Memory B cell (primary cell): ENCODE data around the gene LRRC32.

Experiments used
- ATAC-seq: fragments of 150-1000 bp; cut with Tn5 transposase; 2 replicates; pipeline ENCODE4 v1.10.0; 2021; ENCODE audit warnings: low read depth, mild to moderate bottlenecking, moderate library complexity
- DNase-seq, 2 donors: peaks; one replicate each; pipeline ENCODE4 v3.0.0; 2022; ENCODE audit warnings: low spot score in 2 of 2
- H3K27ac Mint-ChIP-seq: one replicate; pipeline ENCODE4 v1.8.0; 2022; ENCODE audit warnings: mild to moderate bottlenecking, moderate library complexity, mixed read lengths
- H3K27me3 Mint-ChIP-seq: one replicate; pipeline ENCODE4 v1.8.0; 2022; ENCODE audit warnings: mixed read lengths
- H3K36me3 Mint-ChIP-seq: one replicate; pipeline ENCODE4 v1.8.0; 2022; ENCODE audit warnings: mild to moderate bottlenecking, mixed read lengths
- H3K4me1 Mint-ChIP-seq: one replicate; pipeline ENCODE4 v1.8.0; 2022; ENCODE audit warnings: mixed read lengths
- H3K4me3 Mint-ChIP-seq: one replicate; pipeline ENCODE4 v1.8.0; 2022; ENCODE audit warnings: mild to moderate bottlenecking, moderate library complexity, mixed read lengths
- H3K9me3 Mint-ChIP-seq: one replicate; pipeline ENCODE4 v1.8.0; 2022; ENCODE audit warnings: mixed read lengths

Gene LRRC32

GRCh38 chr11:76692956-76693355, 22.4 kb upstream of the LRRC32 start:
- ATAC-seq: no peak
- no peak for DNase-seq
- Mint-ChIP-seq H3K27me3 (peaks cover 22% of the 10 kb centered on the region), H3K9me3 (no peaks in the 10 kb centered on the region), H3K4me3 (no peak overlapping the region), H3K4me1 (peaks cover 2% of the 10 kb centered on the region), H3K36me3 (no peaks in the 10 kb centered on the region), H3K27ac (no peak overlapping the region)

GRCh38 chr11:76691655-76692054, 21.1 kb upstream of the LRRC32 start:
- ATAC-seq (no peak), DNase-seq (no peak)
- H3K36me3 Mint-ChIP-seq: no peaks in the 10 kb centered on the region
- peaks cover 18% of the 10 kb centered on the region for H3K27me3 Mint-ChIP-seq
- no peak overlapping the region for H3K27ac Mint-ChIP-seq
- no peaks in the 10 kb centered on the region for H3K9me3 Mint-ChIP-seq
- H3K4me3 Mint-ChIP-seq: no peak overlapping the region
- H3K4me1 Mint-ChIP-seq: peaks cover 10% of the 10 kb centered on the region

- Mint-ChIP-seq H3K4me1 (peaks cover 19% of the 10 kb centered on the region), H3K36me3 (no peaks in the 10 kb centered on the region), H3K4me3 (no peak overlapping the region), H3K9me3 (no peaks in the 10 kb centered on the region), H3K27ac (no peak overlapping the region), H3K27me3 (peaks cover 17% of the 10 kb centered on the region)
- DNase-seq: no peak
- ATAC-seq: no peak
Measured at GRCh38 chr11:76690736-76691135, 20.2 kb upstream of the LRRC32 start.

GRCh38 chr11:76689313-76690260, 19.0 kb upstream of the LRRC32 start:
- Mint-ChIP-seq H3K4me1 (peaks cover 19% of the 10 kb centered on the region), H3K27ac (no peak overlapping the region), H3K36me3 (peaks cover 1% of the 10 kb centered on the region), H3K9me3 (no peaks in the 10 kb centered on the region), H3K27me3 (peaks cover 21% of the 10 kb centered on the region), H3K4me3 (no peak overlapping the region)
- ATAC-seq: no peak
- DNase-seq: no peak

- Mint-ChIP-seq H3K9me3 (no peaks in the 10 kb centered on the region), H3K36me3 (peaks cover 1% of the 10 kb centered on the region), H3K27me3 (peaks cover 27% of the 10 kb centered on the region), H3K4me1 (peaks cover 21% of the 10 kb centered on the region), H3K27ac (no peak overlapping the region), H3K4me3 (no peak overlapping the region)
- ATAC-seq: no peak
- DNase-seq: no peak
Measured at GRCh38 chr11:76688146-76688545, 17.6 kb upstream of the LRRC32 start.

- H3K36me3 Mint-ChIP-seq: peaks cover 1% of the 10 kb centered on the region
- no peak for DNase-seq
- peak overlapping the region; percentile 79 for H3K4me3 Mint-ChIP-seq
- H3K9me3 Mint-ChIP-seq: no peaks in the 10 kb centered on the region
- peak; percentile 83 for ATAC-seq
- peaks cover 24% of the 10 kb centered on the region for H3K4me1 Mint-ChIP-seq
- peaks cover 29% of the 10 kb centered on the region for H3K27me3 Mint-ChIP-seq
- H3K27ac Mint-ChIP-seq: no peak overlapping the region
Measured at GRCh38 chr11:76686261-76687079, 15.9 kb upstream of the LRRC32 start.

- Mint-ChIP-seq H3K4me3 (peak overlapping the region; percentile 79), H3K27me3 (peaks cover 30% of the 10 kb centered on the region), H3K27ac (no peak overlapping the region), H3K9me3 (no peaks in the 10 kb centered on the region), H3K4me1 (peaks cover 25% of the 10 kb centered on the region), H3K36me3 (peaks cover 1% of the 10 kb centered on the region)
- no peak for ATAC-seq
- DNase-seq: no peak
Measured at GRCh38 chr11:76685831-76686230, 15.3 kb upstream of the LRRC32 start.

- Mint-ChIP-seq H3K36me3 (peaks cover 1% of the 10 kb centered on the region), H3K9me3 (no peaks in the 10 kb centered on the region), H3K4me1 (peaks cover 25% of the 10 kb centered on the region), H3K27ac (no peak overlapping the region), H3K27me3 (peaks cover 30% of the 10 kb centered on the region), H3K4me3 (no peak overlapping the region)
- DNase-seq (no peak), ATAC-seq (no peak)
Measured at GRCh38 chr11:76685237-76685636, 14.7 kb upstream of the LRRC32 start.

GRCh38 chr11:76684516-76684915, 14.0 kb upstream of the LRRC32 start:
- no peak for ATAC-seq
- Mint-ChIP-seq H3K4me3 (no peak overlapping the region), H3K4me1 (peaks cover 27% of the 10 kb centered on the region), H3K27ac (no peak overlapping the region), H3K27me3 (peaks cover 34% of the 10 kb centered on the region), H3K36me3 (peaks cover 1% of the 10 kb centered on the region), H3K9me3 (no peaks in the 10 kb centered on the region)
- no peak for DNase-seq

- no peak for ATAC-seq
- peaks cover 27% of the 10 kb centered on the region for H3K4me1 Mint-ChIP-seq
- peaks cover 33% of the 10 kb centered on the region for H3K27me3 Mint-ChIP-seq
Measured at GRCh38 chr11:76683161-76684095, 12.9 kb upstream of the LRRC32 start.

GRCh38 chr11:76682684-76683083, 12.1 kb upstream of the LRRC32 start:
- no peak overlapping the region for H3K4me3 Mint-ChIP-seq
- H3K36me3 Mint-ChIP-seq: peaks cover 1% of the 10 kb centered on the region
- ATAC-seq (no peak), DNase-seq (no peak)
- no peaks in the 10 kb centered on the region for H3K9me3 Mint-ChIP-seq
- H3K27ac Mint-ChIP-seq: no peak overlapping the region
- peaks cover 40% of the 10 kb centered on the region for H3K27me3 Mint-ChIP-seq
- H3K4me1 Mint-ChIP-seq: peaks cover 27% of the 10 kb centered on the region

More at GRCh38 chr11:76683161-76684095, 12.9 kb upstream of the LRRC32 start:
- no peak for DNase-seq
- Mint-ChIP-seq H3K36me3 (peaks cover 1% of the 10 kb centered on the region), H3K9me3 (no peaks in the 10 kb centered on the region), H3K27ac (no peak overlapping the region), H3K4me3 (no peak overlapping the region)

- peaks cover 1% of the 10 kb centered on the region for H3K36me3 Mint-ChIP-seq
- H3K4me3 Mint-ChIP-seq: no peak overlapping the region
- H3K9me3 Mint-ChIP-seq: no peaks in the 10 kb centered on the region
- peaks cover 25% of the 10 kb centered on the region for H3K4me1 Mint-ChIP-seq
- DNase-seq: no peak
- ATAC-seq: no peak
- H3K27ac Mint-ChIP-seq: no peak overlapping the region
- peaks cover 40% of the 10 kb centered on the region for H3K27me3 Mint-ChIP-seq
Measured at GRCh38 chr11:76682106-76682505, 11.6 kb upstream of the LRRC32 start.
